OCI-M2 (cell line): ENCODE results near the gene DEAF1.

Source experiments
- DNase-seq: peaks from one replicate; lab custom pipeline; 2025; ENCODE audit not compliant: unreplicated experiment; lab: John Stamatoyannopoulos, UW

Gene DEAF1

DNA sequence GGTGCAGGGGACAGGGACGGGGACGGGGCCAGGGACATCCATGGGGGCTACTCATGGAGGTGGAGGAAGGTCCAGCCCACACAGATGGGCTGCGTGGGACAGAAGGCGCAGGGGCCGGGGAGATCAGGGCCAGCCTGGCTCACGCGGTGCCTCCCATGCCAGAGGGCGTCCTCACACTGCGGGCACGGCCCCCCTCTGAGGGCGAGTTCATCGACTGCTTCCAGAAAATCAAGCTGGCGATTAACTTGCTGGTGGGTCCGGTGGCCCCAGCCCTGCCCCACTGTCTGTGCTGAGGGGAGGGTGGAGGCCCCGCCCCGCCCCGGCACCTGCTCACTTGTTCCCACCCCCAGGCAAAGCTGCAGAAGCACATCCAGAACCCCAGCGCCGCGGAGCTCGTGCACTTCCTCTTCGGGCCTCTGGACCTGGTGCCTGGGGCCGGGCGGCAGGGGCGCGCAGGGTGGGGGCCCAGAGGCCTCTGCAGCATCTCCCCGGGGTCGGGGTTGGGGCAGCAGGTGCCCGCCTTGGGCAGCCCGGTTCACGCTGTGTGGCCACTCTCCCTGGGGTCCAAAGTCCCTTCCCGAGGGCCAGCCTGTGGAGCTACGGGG is 26.8 kb upstream of the DEAF1 start:
- no peak for DNase-seq

DNA sequence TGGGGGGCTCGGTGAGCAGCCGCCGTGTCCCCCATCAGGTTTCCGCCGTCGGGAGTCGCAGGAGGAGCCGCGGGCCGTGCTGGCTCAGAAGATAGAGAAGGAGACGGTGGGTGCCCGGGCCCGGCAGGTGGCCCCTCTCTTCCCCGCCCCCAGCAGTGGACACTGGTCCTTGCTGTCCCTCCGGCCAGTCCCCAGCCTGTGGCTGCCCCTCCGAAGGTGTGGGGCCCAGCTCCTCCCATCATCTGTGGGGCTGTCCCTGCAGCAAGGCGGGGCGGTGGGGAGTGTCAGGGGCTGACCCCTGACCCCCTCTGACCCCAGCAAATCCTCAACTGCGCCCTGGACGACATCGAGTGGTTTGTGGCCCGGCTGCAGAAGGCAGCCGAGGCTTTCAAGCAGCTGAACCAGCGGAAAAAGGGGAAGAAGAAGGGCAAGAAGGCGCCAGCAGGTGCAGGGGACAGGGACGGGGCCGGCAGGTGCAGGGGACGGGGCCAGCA is 26.3 kb upstream of the DEAF1 start:
- DNase-seq: no peak

DNA sequence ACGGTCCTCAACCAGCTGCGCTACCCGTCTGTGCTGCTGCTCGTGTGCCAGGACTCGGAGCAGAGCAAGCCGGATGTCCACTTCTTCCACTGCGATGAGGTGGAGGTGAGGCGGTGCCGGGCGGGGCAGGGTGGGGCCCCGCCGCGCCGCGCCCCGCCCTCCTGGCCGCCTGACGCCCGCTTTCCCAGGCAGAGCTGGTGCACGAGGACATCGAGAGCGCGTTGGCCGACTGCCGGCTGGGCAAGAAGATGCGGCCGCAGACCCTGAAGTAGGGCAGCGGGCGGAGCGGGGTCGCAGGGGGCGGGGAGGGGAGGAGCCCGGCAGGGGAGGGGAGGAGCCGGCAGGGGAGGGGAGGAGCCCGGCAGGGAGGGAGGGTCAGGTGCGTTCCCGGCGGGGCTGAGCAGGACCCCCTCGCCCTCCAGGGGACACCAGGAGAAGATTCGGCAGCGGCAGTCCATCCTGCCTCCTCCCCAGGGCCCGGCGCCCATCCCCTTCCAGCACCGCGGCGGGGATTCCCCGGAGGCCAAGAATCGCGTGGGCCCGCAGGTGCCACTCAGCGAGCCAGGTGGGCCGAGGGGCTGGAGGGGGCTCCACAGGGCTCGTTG is 25.7 kb upstream of the DEAF1 start:
- DNase-seq: no peak

DNA sequence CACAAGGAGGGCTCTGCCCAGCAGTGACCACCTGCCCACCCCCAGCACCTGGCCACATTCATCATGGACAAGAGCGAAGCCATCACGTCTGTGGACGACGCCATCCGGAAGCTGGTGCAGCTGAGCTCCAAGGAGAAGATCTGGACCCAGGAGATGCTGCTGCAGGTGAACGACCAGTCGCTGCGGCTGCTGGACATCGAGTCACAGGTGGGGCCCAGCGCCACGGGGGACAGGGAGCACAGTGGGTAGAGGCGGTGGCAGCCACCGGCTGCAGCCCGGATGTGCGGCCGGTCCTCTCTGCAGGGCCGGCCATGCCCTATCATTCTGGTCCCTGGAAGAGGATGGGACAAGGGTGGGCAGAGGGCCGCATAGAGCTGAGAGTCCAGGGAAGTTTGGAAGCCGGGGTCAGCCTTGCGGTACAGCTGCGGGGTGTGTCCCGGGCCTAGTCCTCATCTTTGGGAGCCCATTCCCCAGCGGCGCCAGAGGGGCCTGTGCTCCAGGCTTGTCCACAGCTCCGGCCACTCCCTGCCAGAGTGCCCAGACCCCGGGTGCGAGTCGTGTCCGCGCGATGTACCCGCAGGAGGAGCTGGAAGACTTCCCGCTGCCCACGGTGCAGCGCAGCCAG is 25.1 kb upstream of the DEAF1 start:
- DNase-seq: no peak

DNA sequence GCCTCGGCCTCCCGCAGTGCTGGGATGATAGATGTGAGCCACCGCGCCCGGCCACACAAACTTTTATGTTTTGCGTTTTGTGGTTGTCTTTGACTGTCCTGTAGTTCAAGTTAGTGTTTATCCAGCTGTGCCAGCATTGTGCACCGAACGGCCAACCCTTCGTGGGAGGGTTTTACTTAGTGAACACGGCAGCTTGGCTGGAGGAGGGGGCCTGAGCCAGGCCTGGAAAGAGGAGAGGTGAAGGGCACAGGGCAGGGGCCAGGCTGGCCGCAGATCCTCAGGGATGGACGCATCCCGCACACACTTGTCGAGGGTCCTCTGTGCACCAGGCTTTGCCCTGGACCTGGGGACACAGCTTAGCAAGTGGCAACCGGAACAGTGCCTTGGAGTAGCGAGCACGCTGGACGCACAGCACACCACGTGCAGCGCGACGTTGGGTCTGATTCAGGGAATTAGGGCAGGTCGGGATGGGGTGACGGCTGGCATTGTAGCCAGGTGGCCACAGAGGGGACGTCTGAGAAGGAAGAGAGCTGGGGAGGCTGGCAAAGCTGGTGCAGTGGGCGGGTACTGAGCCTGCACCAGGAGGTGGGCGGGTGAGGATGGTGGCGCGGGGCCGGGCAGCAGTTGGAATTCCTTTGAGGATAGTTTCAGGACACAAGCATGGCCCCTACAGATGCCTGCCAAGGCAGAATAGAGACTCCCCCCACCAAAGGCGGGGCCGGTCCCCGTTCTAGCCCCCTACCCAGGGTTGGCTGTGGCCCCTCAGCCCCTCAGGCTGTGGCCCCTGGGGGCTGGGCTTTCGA is 24.4 kb upstream of the DEAF1 start:
- no peak for DNase-seq

DNA sequence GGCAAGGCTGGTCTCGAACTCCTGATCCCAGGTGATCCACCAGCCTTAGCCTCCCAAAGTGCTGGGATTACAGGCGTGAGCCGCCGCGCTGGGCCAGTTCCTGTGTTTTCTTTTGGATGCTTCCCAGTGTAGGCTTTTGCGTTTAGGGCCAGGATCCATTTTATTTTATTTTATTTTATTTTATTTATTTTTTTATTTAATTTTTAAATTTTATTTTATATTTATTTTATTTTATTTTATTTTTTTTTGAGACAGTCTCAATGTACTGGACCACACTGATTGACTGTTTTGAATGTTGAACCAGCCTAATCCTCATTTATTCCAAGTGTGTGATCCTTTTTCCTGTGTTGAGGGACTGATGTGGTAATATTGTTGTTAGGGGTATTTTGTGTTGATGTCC is 19.4 kb upstream of the DEAF1 start:
- DNase-seq: no peak

DNA sequence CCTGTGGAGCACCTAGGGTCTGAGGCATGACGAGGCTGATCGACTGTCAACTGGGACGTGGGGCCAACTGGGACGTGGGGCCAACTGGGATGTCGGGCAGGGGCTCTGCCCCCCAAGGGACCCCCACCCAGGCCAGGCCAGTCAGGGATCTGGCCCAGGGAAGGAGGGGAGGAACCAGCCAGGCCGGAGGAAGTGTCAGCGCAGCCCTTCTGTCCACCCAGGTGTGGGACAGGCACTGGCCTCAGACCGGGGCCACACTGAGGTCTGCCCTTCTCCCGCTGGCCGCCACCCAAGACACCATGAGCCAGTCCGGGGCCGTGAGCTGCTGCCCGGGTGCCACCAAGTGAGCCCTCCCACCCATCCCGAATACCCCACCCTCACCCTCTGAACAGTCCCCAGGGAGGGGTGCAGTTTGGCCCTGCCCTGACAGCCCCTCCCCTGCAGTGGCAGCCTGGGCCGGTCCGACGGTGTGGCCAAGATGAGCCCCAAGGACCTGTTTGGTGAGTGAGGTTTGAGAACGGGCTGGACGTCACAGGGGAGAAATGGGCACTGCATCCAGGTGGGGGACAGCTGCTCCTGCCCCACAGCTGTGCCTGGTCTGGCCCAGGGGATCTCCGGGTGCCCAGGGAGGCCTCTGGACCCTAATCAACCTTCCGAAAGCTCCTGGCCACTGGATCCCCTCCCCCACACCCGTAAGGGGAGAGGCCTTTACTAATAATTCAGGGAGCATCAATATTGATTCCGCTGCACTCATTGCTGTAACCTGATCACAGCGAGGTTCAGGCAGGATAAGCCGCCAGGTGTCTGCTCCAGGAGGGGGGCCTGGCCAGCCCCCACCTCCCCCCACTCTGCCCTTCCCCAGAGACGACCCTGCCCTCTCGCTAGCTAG is 14.3 kb upstream of the DEAF1 start:
- DNase-seq: no peak

DNA sequence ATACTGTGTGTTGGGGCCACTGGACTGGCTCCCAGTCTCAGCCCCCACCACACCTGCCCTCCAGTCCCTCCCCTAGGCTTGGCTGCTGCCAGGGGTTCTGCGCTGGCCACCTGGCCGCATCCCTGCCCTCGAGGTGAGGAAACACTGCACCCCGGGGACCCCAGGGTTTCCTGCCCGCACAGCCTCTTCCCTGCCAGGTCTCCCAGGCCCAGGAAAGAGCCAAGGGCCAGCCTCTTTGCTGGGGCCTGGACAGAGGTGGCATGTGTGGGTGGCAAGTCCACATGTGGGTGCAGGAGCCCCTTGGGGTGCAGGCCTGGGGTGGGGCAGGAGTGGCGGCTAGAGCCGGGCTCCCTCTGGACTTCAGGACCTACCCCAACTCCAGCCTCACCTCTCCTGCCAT is 13.5 kb upstream of the DEAF1 start:
- no peak for DNase-seq

DNA sequence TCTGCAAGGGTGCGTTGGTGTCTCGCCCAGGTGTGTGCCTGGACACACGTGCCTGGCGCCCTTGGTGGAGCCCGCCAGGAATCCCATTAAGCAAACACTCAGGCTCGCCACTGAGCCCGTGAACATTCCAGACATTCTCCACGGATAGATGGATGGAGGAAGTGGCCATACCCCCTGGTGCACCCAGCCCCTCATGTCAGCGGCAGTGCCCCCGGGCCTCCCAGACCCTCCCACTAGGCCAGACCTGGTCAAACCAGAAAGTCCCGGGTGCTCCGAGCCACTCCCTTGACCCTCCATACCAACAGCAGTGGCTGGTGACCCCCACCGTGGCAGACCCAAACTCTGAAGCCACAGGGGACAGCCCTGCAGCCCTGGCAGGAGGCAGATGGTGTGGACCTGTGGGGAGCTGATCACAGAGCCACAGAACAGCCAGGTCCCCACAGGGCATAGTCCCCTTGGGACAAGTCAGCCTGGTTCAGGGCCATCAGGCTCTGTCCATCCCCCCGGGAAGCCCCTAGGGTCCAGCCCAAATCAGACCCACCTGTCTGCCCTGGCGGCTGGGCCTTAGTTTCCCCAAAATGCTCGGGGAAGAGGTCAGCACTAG is 12.9 kb upstream of the DEAF1 start:
- DNase-seq: no peak

DNA sequence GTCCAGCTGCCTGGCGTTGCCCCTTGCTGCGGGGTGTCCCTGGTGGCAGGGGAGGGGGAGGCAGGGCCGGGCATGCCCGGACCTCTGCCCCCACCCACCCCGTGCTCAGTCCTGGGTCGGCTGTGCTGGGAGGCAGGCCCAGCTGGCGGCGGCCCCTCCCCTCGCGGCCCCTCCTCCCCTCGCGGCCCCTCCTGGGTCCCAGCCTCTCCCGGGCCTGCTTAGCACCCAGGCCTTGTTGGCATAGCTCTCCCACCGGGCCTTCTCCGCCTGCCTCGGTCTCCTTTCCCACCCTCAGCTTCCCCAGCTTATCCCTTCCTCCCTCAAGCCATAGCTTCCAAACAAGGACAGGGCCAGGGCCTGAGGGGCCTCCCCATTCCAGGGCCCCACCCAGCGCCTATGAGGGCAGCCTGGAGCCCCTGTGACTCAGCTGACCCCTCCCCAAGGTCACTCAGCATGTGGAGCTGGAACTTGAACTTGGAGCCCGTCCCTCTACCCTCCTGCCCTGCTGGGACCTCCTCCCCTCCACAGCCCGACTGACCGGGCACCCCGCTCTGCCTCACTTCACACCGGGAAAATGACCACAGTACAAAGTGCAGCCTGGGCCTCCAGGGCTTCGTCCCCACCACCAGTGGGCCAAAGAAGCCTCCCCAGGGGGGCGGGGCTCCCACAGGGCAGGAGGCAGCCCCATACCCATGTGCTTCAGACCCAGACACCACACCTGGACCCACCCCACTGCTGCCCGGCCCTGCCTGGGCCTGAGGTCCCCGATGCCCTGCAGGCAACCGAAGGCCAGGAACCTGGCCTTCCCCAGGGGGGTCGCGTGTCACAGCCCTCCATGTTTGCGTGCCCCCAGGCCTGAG is 12.2 kb upstream of the DEAF1 start:
- DNase-seq: no peak

DNA sequence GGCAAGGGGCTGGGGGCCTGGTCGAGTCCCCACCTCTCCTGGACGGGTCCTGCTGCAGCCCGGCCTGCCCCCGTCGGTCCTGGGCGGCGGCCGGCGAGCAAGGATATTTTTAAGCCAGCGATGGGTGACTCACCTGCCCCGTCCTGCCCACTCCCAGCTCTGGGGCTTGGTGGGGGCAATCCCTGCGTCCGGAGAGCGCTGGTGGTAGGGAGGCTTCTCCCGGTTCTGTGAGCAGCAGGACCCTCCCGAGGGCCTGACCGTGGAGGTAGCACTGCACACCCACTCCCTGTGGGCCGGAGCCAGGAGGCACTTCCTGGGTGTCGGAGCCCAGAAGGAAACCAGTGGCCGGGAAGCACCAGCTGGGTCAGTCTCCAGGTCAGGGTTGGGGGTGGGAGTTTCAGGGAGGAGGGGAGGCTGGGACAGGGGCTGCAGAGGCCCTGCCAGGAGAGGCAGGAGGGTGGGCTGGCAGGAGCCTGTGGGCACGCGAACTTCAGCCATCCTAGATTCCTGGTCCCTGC is 11.5 kb upstream of the DEAF1 start:
- no peak for DNase-seq

DNA sequence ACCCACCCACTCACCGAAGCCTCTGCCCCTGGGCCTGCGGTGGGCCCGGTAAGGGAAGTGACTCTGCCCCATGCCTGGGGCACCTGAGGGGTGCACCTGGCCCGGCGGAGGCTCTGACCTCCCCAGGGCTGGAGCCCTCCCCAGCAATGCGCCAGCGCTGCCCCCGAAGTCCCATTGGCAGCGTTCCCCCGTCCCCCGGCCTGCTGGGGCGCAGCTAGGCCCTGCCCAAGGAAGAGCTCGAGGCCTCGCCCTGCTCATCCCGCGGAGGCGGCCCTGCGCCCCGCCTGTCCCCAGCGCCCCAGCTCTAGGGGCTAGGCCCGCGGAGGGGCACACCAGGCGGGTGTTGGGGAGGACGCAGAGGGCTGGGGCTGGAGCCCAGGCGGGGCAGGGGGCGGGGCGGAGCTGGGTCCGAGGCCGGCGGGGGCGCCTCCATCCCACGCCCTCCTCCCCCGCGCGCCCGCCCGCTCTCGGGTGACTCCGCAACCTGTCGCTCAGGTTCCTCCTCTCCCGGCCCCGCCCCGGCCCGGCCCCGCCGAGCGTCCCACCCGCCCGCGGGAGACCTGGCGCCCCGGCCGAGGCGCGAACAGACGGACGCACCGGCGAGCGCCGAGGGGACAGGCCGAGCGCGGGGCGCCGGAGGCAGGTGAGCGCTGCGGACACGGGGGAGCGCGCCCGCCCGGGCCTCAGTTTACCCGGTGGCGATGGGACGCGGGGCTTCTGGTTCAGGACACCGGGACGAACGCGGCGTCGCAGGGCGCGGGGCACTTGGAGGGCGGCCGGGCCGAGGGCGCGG is 10.8 kb upstream of the DEAF1 start, which contains the start of gene EPS8L2:
EPS8L2 (plus strand) TSS at position 586 of the 793 bp plus-strand sequence. CDS start 3,177 bp downstream, outside the sequence.
- DNase-seq: no peak

DNA sequence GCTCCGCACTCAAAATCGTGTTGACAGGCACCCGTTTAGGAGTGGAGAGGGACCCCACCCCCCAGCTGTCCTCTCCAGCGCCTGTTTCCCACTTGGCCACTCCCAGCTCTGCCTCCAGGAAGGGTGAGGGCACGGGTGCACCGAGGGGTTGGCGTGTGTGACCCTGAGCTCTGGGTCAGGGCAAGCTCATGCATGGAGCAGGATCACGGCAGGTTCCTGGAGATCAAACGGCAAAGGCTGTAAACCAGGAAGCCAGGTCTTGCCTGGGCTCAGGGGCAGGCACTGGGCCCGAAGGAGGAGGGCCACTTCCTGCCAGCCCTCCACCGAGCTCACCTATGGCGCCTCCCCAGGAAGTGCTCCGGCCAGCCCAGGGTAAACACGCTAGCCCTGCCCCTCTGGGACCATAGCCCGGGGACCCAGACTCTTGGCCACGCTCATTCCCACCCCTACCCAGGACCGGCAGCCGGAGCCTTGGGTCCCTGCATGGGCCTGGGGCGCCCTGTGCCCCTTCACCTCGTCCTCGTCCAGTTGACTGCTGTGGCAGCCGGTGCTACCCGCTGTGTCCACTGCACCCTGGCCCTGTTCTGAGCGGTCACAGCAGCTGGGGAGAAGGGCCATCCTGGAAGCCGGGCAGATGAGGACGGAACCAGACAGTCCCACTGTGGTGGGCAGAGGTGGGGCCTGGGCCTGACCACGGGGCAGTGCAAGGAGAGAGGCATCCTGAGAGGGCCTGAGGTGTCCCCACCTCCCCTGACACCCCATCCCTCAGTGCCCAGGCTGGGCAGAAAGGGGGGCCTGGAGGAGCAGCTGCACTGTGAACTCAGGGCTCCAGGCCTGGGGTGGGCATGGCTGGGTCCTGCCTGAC is 10.0 kb upstream of the DEAF1 start:
- no peak for DNase-seq

DNA sequence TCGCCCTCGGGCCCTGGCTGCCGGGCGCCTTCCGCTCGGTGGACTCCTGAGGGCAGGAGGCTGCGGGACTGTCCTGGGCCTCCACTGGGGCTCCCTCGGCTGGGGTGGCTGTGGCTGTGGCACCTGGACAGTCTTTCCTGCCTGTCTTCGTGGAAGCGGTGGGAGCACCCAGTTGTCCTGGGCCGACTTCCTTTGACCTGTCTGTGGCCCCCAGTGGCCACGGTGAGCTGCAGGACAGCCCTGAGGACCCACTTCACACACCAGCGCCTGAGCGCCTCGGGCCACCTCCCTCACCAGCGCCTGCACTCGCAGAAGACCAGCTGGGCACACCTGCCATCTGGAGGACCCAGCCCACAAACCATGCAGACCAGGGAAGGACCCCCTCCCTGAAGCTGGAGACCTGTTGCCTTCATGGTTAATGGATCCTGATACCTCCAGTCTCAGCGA is 9.2 kb upstream of the DEAF1 start:
- DNase-seq: no peak

DNA sequence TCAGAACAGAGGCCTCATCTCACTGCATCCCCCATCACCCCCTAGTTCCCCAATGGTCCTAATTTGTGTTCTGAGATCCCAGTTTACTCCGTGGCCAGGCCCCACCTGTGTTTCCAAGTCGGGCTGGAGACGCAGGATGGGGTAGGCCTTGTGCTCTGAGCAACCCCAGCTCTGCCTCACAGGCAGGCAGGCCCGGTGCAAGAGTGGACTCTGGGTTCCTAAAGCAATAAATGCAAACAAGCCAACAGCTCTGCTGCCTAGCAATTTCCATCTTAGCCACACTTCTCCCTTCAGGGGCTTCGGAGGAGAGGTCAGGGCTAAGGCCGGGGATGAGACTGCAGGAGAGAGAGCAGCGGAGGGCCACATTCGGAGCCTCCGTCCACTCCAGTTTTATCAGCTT is 8.5 kb upstream of the DEAF1 start:
- DNase-seq: no peak

DNA sequence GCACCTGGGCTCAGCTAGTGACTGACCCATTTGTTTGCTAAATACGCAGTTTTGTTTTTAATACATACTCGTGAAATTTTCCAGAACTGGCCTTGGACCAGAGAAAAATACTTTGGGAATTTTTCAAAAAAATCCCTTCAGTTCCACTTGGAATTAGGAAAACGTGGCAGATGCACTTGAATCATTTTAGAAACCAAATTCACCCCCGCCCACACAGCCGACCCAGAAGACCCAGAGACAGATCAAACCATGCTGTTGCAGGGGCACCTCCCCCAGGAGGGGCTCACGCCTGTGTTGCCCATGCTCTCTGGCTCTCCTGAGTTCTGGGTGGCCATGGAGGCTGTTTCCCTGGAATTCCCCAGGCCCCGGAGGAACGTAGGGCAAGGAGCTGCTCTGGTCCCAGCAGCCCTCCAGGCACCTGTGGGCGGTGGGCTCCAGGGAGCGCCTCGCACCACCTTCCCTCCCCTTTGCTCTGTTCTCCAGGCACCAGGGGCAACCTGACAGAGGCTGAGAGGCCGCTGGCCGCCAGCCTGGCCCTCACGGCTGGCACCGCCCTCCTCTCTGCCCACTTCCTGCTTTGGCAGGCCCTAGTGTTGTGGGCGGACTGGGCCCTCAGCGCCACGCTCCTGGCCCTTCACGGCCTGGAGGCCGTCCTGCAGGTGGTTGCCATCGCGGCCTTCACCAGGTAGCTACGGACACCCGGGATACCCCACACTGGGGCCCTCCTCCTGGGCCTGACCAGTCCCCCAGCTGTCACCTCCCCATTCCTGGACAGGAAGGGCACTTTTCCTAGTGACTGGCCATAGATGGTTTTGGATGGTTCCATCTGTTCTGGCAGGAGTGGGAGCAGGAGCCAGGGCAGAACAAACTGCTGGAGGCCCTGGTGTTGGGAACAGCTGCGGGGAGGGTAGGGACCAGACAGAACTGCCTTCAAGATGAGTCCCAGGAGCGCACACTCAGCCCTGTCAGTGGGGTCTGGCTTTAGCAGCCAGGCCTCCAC is 7.7 kb upstream of the DEAF1 start:
- DNase-seq: no peak
